Left lung (tissue), 10 donors: ENCODE data around the gene ASCL2. TPM values are rescaled to one million over a fixed set of nuclear protein-coding genes. Genes with fewer than 3 reads are reported as not detected.

ENCODE experiments used
- ATAC-seq: fragments of 200-7000 bp; cut with Tn5 transposase; one replicate; pipeline ENCODE4 v1.9.1; 2020; ENCODE audit warnings: moderate library complexity
- DNase-seq, 4 donors: peaks; one replicate each; pipeline ENCODE4 v3.0.0-alpha.2; 2013 to 2020
- H3K27ac ChIP-seq, 2 donors: fragments of 200-600 bp; sonication (generic) in 1 of 2; one replicate each; pipeline versions ENCODE4 v1.5.0 to v1.8.0; 2020 to 2021
- H3K27me3 ChIP-seq, 2 donors: fragments of 200-600 bp; sonication (generic) in 1 of 2; one replicate each; pipeline versions ENCODE4 v1.5.0 to v1.8.0; 2020 to 2021
- H3K36me3 ChIP-seq, 2 donors: fragments of 200-600 bp; sonication (generic) in 1 of 2; one replicate each; pipeline versions ENCODE4 v1.5.0 to v1.8.0; 2020 to 2021
- H3K4me1 ChIP-seq, 2 donors: fragments of 200-600 bp; one replicate each; pipeline ENCODE4 v1.8.0; 2021
- H3K4me3 ChIP-seq, 2 donors: fragments of 200-600 bp; sonication (generic) in 1 of 2; one replicate each; pipeline versions ENCODE4 v1.5.0 to v1.8.0; 2020 to 2021; ENCODE audit warnings: mild to moderate bottlenecking in 1 of 2
- H3K9me3 ChIP-seq, 2 donors: fragments of 200-600 bp; sonication (generic) in 1 of 2; one replicate each; pipeline versions ENCODE4 v1.5.0 to v1.8.0; 2020 to 2021
- CTCF ChIP-seq, 2 donors: fragments of 200-600 bp; sonication (generic) in 1 of 2; IDR thresholded peaks; one replicate each; pipeline versions ENCODE4 v1.5.0 to v1.8.0; 2021; ENCODE audit warnings: antibody characterized with exemption in 2 of 2
- intact Hi-C, 2 donors: fragments of 100-400 bp; cut with DNase I; formaldehyde crosslinking; loops; one replicate each; pipeline versions ENCODE4 v1.11.2 to v1.14.2; 2022
- polyA plus RNA-seq, 6 donors: library from polyadenylated mRNA; unstranded; fragments of 120-200 nt; gene quantifications; one replicate each; pipeline ENCODE4 v1.2.1, GENCODE V29; 2013; ENCODE audit not compliant: insufficient read length in 6 of 6
- total RNA-seq, 2 donors: library from RNA; stranded (reverse); fragmentation: NEBNext Ultra II Directional; extraction: Animal tissue kit (Norgen Biotek cat#: 25700); gene quantifications; one replicate each; pipeline ENCODE4 v1.2.1, GENCODE V29; 2021
- donor health status: DM: no; HTN: yes; CAD: no.
- donor health status: DM: no; HTN: no; CAD: no.

Gene ASCL2
- total and polyA plus RNA-seq, 8 donors: 0.50 to 2.3 (median 1.2) TPM

DNA sequence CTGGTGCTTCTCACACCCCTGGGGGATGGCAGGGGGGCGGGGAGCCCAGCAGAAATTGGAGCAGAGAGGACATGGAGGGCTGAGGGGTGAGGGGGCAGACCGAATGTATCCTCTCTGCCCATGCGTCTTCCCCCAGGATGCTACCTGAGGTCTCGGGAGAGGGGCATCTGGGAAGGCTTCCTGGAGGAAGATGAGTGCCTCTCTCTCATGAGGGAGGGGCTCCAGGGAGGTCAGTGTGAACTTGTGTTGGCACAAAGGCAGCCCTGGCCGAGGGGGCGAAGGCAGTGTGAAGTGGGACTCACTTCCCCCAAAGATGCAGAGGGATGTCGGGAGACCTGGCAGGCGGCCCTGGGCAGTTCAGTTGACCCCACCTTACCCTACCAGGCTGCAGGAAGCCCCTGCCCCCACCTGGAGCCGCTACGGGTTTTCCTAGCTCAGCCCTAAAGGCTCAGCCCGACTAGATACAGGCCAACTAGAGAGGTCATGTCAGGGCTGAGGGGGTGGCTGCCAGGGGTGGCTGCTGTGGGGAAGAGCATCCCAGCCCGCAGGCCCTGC is 10.4 kb downstream of the ASCL2 start:
- Histone ChIP-seq H3K4me1 (peaks cover 0 to 3% of the 10 kb centered on the region in 2 donors), H3K9me3 (peaks cover 0 to under 1% of the 10 kb centered on the region in 2 donors), H3K36me3 (no peaks in the 10 kb centered on the region), H3K4me3 (no peak overlapping the region), H3K27ac (no peak overlapping the region), H3K27me3 (no peaks in the 10 kb centered on the region)
- ATAC-seq (no peak), DNase-seq (no peak)
- intact Hi-C loops: no loop called here
- no peak for TF ChIP-seq CTCF (IDR thresholded peaks at IDR 0.05)

GRCh38 chr11:2259466-2259830 is 10.9 kb downstream of the ASCL2 start:
- Histone ChIP-seq H3K4me1 (no peaks in the 10 kb centered on the region), H3K36me3 (no peaks in the 10 kb centered on the region), H3K4me3 (no peak overlapping the region), H3K27ac (no peak overlapping the region), H3K9me3 (peaks cover 0 to 3% of the 10 kb centered on the region in 2 donors), H3K27me3 (no peaks in the 10 kb centered on the region)
- TF ChIP-seq CTCF (IDR thresholded peaks at IDR 0.05): no peak
- ATAC-seq (no peak), DNase-seq (peak in 1 of 4 donors; percentile 51)
- intact Hi-C loops: no loop called here

GRCh38 chr11:2258501-2259465 is 11.6 kb downstream of the ASCL2 start:
- DNase-seq (peak in 1 of 4 donors; percentile 61), ATAC-seq (no peak)
- Histone ChIP-seq H3K27me3 (no peaks in the 10 kb centered on the region), H3K27ac (no peak overlapping the region), H3K36me3 (no peaks in the 10 kb centered on the region), H3K9me3 (peaks cover 0 to 6% of the 10 kb centered on the region in 2 donors), H3K4me3 (no peak overlapping the region), H3K4me1 (no peaks in the 10 kb centered on the region)
- no peak for TF ChIP-seq CTCF (IDR thresholded peaks at IDR 0.05)
- intact Hi-C loops: no loop called here

GRCh38 chr11:2256951-2257700 is 13.3 kb downstream of the ASCL2 start:
- no peaks in the 10 kb centered on the region for H3K36me3 ChIP-seq
- no peak overlapping the region for H3K27ac ChIP-seq
- no peaks in the 10 kb centered on the region for H3K4me1 ChIP-seq
- ATAC-seq (no peak), DNase-seq (peak in 1 of 4 donors; percentile 76)
- TF ChIP-seq CTCF (IDR thresholded peaks at IDR 0.05): no peak
- no peaks in the 10 kb centered on the region for H3K27me3 ChIP-seq
- peaks cover 0 to 6% of the 10 kb centered on the region in 2 donors for H3K9me3 ChIP-seq
- no peak overlapping the region for H3K4me3 ChIP-seq
- intact Hi-C loops: no loop called here
